ENCODE results near the gene METAP1D.

Gene METAP1D

GRCh38 chr2:172082105-172082943 lies 82.6 kb downstream of the METAP1D start:
- no peak for DNase-seq

- DNase-seq: no peak
These were observed 83.3 kb downstream of the METAP1D start for GRCh38 chr2:172082944-172083627.

GRCh38 chr2:172083628-172084394 lies 84.1 kb downstream of the METAP1D start:
- DNase-seq: no peak

- DNase-seq: no peak
These were observed 84.6 kb downstream of the METAP1D start for GRCh38 chr2:172084395-172084644.

GRCh38 chr2:172084645-172085459 lies 85.1 kb downstream of the METAP1D start:
- peak; percentile 67 for DNase-seq

- DNase-seq: no peak
These were observed 85.9 kb downstream of the METAP1D start, which contains the start of gene DLX1 for GRCh38 chr2:172085460-172086159. Gene DLX1 (plus strand): TSS chr2:172085507. CDS start chr2:172085678, 171 bp downstream.

- DNase-seq: no peak
These were observed 86.8 kb downstream of the METAP1D start for GRCh38 chr2:172086241-172087206.

- DNase-seq: no peak
These were observed 87.5 kb downstream of the METAP1D start for GRCh38 chr2:172087207-172087779.

GRCh38 chr2:172087780-172088244 lies 88.1 kb downstream of the METAP1D start:
- DNase-seq: no peak

- DNase-seq: no peak
These were observed 88.7 kb downstream of the METAP1D start for GRCh38 chr2:172088245-172089004.

- DNase-seq: no peak
These were observed 89.3 kb downstream of the METAP1D start for GRCh38 chr2:172089005-172089504.

- DNase-seq: no peak
These were observed 89.9 kb downstream of the METAP1D start for GRCh38 chr2:172089633-172090032.

- DNase-seq: no peak
These were observed 90.5 kb downstream of the METAP1D start for GRCh38 chr2:172090044-172090961.

- DNase-seq: no peak
These were observed 91.4 kb downstream of the METAP1D start for GRCh38 chr2:172091000-172091641.

GRCh38 chr2:172091761-172092566 lies 92.2 kb downstream of the METAP1D start:
- no peak for DNase-seq

- DNase-seq: no peak
These were observed 93.1 kb downstream of the METAP1D start for GRCh38 chr2:172092716-172093415.
